Neural progenitor cell (in vitro differentiated cells): ENCODE measurements around the gene VIPR1. TPM values are rescaled to one million over a fixed set of nuclear protein-coding genes. Genes with fewer than 3 reads are reported as not detected.

Experiments used
- DNase-seq: peaks from one replicate; pipeline ENCODE4 v3.0.0-alpha.2; 2016; ENCODE audit warnings: low spot score
- H2AFZ ChIP-seq: fragments of 200-600 bp; sonication (generic); replicated peaks from 2 replicates; pipeline ENCODE4 v1.6.1; 2016; ENCODE audit warnings: antibody characterized with exemption
- H3F3A ChIP-seq: fragments of 200-600 bp; sonication (generic); 2 replicates; pipeline ENCODE4 v1.6.1; 2016; ENCODE audit warnings: antibody characterized with exemption, low read depth
- H3K27ac ChIP-seq: fragments of 200-600 bp; sonication (generic); 2 replicates; pipeline ENCODE4 v1.5.1; 2016; ENCODE audit warnings: mild to moderate bottlenecking
- H3K27me3 ChIP-seq: fragments of 200-600 bp; sonication (generic); 2 replicates; pipeline ENCODE4 v1.6.1; 2016; ENCODE audit warnings: mild to moderate bottlenecking, moderate library complexity
- H3K36me3 ChIP-seq: fragments of 200-600 bp; sonication (generic); 2 replicates; pipeline ENCODE4 v1.5.1; 2016
- H3K4me1 ChIP-seq: fragments of 200-600 bp; sonication (generic); 2 replicates; pipeline ENCODE4 v1.6.1; 2016; ENCODE audit warnings: mixed run types
- H3K4me2 ChIP-seq: fragments of 200-600 bp; sonication (generic); 2 replicates; pipeline ENCODE4 v1.6.1; 2016
- H3K4me3 ChIP-seq: fragments of 200-600 bp; sonication (generic); 2 replicates; pipeline ENCODE4 v1.5.1; 2016
- H3K79me2 ChIP-seq: fragments of 200-600 bp; sonication (generic); 2 replicates; pipeline ENCODE4 v1.6.1; 2016; ENCODE audit warnings: low read depth
- H3K9ac ChIP-seq: fragments of 200-600 bp; sonication (generic); 2 replicates; pipeline ENCODE4 v1.6.1; 2016
- H3K9me3 ChIP-seq: fragments of 200-600 bp; sonication (generic); 2 replicates; pipeline ENCODE4 v1.5.1; 2016; ENCODE audit warnings: low read depth
- H4K20me1 ChIP-seq: fragments of 200-600 bp; sonication (generic); 2 replicates; pipeline ENCODE4 v1.6.1; 2016; ENCODE audit warnings: low read depth
- H3K27ac Mint-ChIP-seq: 3 replicates; pipeline ENCODE4 v1.8.0; 2021; ENCODE audit warnings: mixed read lengths
- H3K27me3 Mint-ChIP-seq: 2 replicates; pipeline ENCODE4 v1.8.0; 2022; ENCODE audit warnings: low read depth, mild to moderate bottlenecking, inconsistent platforms, moderate library complexity, mixed read lengths; ENCODE audit not compliant: insufficient read depth
- H3K36me3 Mint-ChIP-seq: 3 replicates; pipeline ENCODE4 v1.8.0; 2021; ENCODE audit warnings: mixed read lengths
- H3K4me1 Mint-ChIP-seq: 3 replicates; pipeline ENCODE4 v1.8.0; 2021; ENCODE audit warnings: mixed read lengths
- H3K4me3 Mint-ChIP-seq: 3 replicates; pipeline ENCODE4 v1.8.0; 2021; ENCODE audit warnings: mild to moderate bottlenecking, moderate library complexity, mixed read lengths
- H3K9me3 Mint-ChIP-seq: 3 replicates; pipeline ENCODE4 v1.8.0; 2020; ENCODE audit warnings: mixed read lengths
- EZH2 ChIP-seq: fragments of 200-600 bp; sonication (generic); IDR thresholded peaks from 2 replicates; pipeline ENCODE4 v1.6.1; 2017; ENCODE audit warnings: antibody characterized with exemption, mild to moderate bottlenecking, moderate library complexity
- EZH2phosphoT487 ChIP-seq: fragments of 200-600 bp; sonication (generic); IDR thresholded peaks from 2 replicates; pipeline ENCODE4 v1.6.1; 2017; ENCODE audit warnings: antibody characterized with exemption
- total RNA-seq: library from RNA; depleted of rRNA; stranded (reverse); fragments of >200 nt; gene quantifications from 2 replicates; pipeline ENCODE4 v1.2.3, GENCODE V29; 2015; ENCODE audit warnings: low replicate concordance
- TF ChIP-seq, protein P1 (sequence below): fragments of 200-600 bp; sonication (generic); IDR thresholded peaks from 2 replicates; pipeline ENCODE4 v1.5.1; 2017; ENCODE audit warnings: antibody characterized with exemption, mild to moderate bottlenecking

The VIPR1 gene
- total RNA-seq, 1 donor from 2014 or later, result 1.4 TPM

DNA sequence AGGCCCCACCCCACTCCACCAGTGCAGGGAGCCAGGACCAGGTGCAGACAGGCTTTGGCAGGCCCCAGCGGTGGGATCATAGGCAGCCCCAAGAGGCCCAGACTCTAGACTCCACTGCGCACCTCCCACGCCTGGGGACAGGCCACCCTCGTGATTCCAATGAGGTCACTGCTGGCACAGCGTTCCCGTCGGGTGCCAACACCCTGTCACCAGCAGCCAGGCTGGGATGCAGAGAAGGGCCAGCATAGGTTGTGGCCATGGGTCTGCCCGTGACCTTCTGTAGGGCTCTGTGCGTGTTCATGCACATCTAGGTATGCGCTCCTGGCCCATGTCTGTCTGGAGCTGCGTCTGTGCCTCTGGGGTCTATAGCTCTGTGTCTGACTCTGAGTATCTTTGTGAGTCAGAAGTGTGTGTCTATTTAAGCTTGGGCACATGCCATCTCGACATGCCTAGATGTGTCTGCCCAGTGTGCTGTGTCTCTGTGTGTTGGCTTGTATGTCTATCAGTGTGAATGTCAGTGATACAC is 13.0 kb downstream of the VIPR1 start:
- Histone ChIP-seq H3K79me2 (no peaks in the 10 kb centered on the region), H3K9me3 (no peaks in the 10 kb centered on the region), H4K20me1 (no peaks in the 10 kb centered on the region), H3K27ac (no peak overlapping the region), H3K4me1 (no peaks in the 10 kb centered on the region), H2AFZ (no peak overlapping the region), H3K4me3 (no peak overlapping the region), H3K4me2 (no peak overlapping the region), H3K27me3 (no peaks in the 10 kb centered on the region), H3K9ac (no peak overlapping the region), H3F3A (no peaks in the 10 kb centered on the region), H3K36me3 (no peaks in the 10 kb centered on the region)
- no peaks in the 10 kb centered on the region for H3K36me3 Mint-ChIP-seq
- H3K4me1 Mint-ChIP-seq, result no peaks in the 10 kb centered on the region
- no peak for TF ChIP-seq EZH2
- TF ChIP-seq EZH2phosphoT487, result no peak
- TF ChIP-seq, protein P1, sequence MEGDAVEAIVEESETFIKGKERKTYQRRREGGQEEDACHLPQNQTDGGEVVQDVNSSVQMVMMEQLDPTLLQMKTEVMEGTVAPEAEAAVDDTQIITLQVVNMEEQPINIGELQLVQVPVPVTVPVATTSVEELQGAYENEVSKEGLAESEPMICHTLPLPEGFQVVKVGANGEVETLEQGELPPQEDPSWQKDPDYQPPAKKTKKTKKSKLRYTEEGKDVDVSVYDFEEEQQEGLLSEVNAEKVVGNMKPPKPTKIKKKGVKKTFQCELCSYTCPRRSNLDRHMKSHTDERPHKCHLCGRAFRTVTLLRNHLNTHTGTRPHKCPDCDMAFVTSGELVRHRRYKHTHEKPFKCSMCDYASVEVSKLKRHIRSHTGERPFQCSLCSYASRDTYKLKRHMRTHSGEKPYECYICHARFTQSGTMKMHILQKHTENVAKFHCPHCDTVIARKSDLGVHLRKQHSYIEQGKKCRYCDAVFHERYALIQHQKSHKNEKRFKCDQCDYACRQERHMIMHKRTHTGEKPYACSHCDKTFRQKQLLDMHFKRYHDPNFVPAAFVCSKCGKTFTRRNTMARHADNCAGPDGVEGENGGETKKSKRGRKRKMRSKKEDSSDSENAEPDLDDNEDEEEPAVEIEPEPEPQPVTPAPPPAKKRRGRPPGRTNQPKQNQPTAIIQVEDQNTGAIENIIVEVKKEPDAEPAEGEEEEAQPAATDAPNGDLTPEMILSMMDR, result no peak
- H3K27me3 Mint-ChIP-seq, result peaks cover 11% of the 10 kb centered on the region
- no peak overlapping the region for H3K27ac Mint-ChIP-seq
- H3K4me3 Mint-ChIP-seq, result no peak overlapping the region
- H3K9me3 Mint-ChIP-seq, result no peaks in the 10 kb centered on the region
- DNase-seq, result no peak

DNA sequence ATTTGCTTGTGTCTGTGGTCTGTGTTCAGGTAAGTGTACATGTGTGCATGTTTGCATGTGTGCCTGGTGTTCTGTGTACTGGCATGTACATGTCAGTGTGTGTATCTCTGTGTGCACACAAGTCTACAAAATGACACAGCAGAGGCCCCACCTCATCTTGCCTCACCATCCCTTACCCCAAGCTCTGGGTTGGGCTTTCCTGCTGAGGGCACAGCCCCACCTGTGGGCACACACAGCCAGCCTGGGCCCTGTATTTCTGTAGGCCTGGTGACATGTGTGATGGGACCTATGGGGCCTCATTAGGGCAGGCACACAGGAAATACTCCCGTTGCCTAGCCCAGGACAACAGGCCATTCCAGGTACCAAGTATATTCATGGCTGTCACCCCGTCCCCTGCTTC is 13.5 kb downstream of the VIPR1 start:
- Mint-ChIP-seq H3K36me3 (no peaks in the 10 kb centered on the region), H3K27me3 (peaks cover 11% of the 10 kb centered on the region), H3K4me1 (no peaks in the 10 kb centered on the region), H3K9me3 (no peaks in the 10 kb centered on the region), H3K4me3 (no peak overlapping the region), H3K27ac (no peak overlapping the region)
- H3K79me2 ChIP-seq, result no peaks in the 10 kb centered on the region
- H3K9me3 ChIP-seq, result no peaks in the 10 kb centered on the region
- DNase-seq, result no peak
- no peaks in the 10 kb centered on the region for H3K4me1 ChIP-seq
- no peaks in the 10 kb centered on the region for H3K27me3 ChIP-seq
- no peaks in the 10 kb centered on the region for H3F3A ChIP-seq
- TF ChIP-seq EZH2, result no peak
- TF ChIP-seq, protein P1, result no peak
- no peak for TF ChIP-seq EZH2phosphoT487
- no peaks in the 10 kb centered on the region for H3K36me3 ChIP-seq
- H4K20me1 ChIP-seq, result no peaks in the 10 kb centered on the region
- H2AFZ ChIP-seq, result no peak overlapping the region
- H3K4me3 ChIP-seq, result no peak overlapping the region
- no peak overlapping the region for H3K27ac ChIP-seq
- H3K9ac ChIP-seq, result no peak overlapping the region
- H3K4me2 ChIP-seq, result no peak overlapping the region

DNA sequence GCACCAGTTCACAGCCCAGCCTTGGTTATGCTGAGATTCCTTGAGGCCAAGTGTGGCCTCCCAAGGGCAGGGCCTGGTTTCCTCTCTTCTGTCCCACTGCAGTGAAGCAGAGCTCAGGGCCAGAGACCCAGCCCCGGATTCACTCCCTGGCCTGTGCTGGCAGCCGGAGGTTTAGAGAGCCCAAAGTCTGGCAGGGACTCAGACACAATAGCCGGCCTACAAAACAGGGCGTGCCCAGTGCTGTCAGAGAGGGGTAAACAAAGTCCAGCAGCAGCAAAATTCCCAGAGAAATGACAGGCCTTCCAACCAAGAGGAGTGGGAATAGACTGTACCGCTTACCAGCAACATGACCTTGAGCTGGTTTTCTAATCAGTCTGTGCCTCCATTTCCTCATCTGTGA is 14.0 kb downstream of the VIPR1 start:
- no peak for DNase-seq
- Histone ChIP-seq H3K4me3 (no peak overlapping the region), H3K4me1 (no peaks in the 10 kb centered on the region), H2AFZ (no peak overlapping the region), H3K27ac (no peak overlapping the region), H3K36me3 (no peaks in the 10 kb centered on the region), H4K20me1 (no peaks in the 10 kb centered on the region), H3F3A (no peaks in the 10 kb centered on the region), H3K9me3 (no peaks in the 10 kb centered on the region), H3K79me2 (no peaks in the 10 kb centered on the region), H3K4me2 (no peak overlapping the region), H3K27me3 (no peaks in the 10 kb centered on the region), H3K9ac (no peak overlapping the region)
- TF ChIP-seq EZH2 (no peak), EZH2phosphoT487 (no peak)
- TF ChIP-seq, protein P1, result no peak
- Mint-ChIP-seq H3K4me1 (no peaks in the 10 kb centered on the region), H3K27ac (no peak overlapping the region), H3K27me3 (peaks cover 11% of the 10 kb centered on the region), H3K36me3 (no peaks in the 10 kb centered on the region), H3K9me3 (no peaks in the 10 kb centered on the region), H3K4me3 (no peak overlapping the region)
